ENCODE measurements around the gene SCAMP3.
"Not testable (repeated sequence)": the region's sequence is repeated elsewhere in the genome, so short reads cannot be mapped to it uniquely, and the experiment has no call there.

SCAMP3 gene

DNA sequence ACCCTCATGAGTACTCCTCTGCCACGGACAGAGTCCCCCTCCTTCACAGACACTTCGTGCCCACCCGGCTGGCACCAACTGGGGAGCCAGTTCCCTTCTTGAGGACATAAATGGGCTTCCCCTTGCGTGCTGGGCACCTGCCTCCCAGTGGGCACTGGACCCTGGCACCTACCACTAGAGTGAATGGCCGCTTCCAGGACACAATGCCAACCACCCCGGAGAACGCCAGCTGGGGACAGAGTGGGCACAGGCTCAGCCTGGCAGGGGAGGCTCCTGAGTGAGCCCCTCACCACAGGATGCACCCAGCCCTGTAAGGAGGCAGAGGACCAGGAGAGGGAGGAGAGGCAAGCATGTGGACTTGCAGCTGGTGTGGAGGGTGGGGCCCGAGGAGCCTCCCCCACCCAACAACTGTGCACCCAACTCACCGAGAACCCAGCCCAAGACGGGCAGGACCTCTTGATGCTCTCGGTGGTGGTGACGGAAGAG is 7.9 kb downstream of the SCAMP3 start:
- H3K9me3 ChIP-seq (ENCODE audit: control insufficient read depth, insufficient read depth, low read depth, low read length), result no peaks in the 10 kb centered on the region

DNA sequence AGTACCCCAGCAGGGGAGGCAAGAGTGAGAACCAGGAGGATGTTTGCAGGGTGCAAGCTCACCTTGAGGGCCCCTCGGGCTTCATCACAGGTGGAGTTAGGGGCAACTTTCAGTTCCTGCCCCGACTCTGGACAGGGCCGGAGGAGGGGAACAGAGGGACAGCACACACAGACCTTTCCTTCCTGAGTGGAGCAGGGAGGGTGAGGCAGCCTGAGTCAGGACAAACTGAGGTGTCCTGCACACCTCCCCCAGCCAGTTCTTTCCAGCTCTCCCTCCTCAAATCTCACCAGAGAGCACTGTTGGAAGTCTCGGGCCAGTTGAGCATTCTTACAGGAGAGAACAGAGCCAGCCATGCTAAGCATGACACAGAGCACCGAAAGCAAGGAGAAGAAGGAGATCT is 8.4 kb downstream of the SCAMP3 start:
- H3K4me1 ChIP-seq (ENCODE audit: control insufficient read depth, insufficient read depth, low read length), result peaks cover 26% of the 10 kb centered on the region
- H3K9me3 ChIP-seq (ENCODE audit: control insufficient read depth, insufficient read depth, low read depth, low read length), result no peaks in the 10 kb centered on the region
- H3K27me3 ChIP-seq (ENCODE audit: control insufficient read depth, insufficient read depth, low read length), result no peaks in the 10 kb centered on the region
- peak overlapping the region; percentile 84 for H3K4me3 ChIP-seq (ENCODE audit: low read depth, low read length)
- H3K36me3 ChIP-seq (ENCODE audit: control insufficient read depth, insufficient read depth, low read length), result peaks cover 16% of the 10 kb centered on the region
- H3K27ac ChIP-seq (ENCODE audit: low read depth, low read length), result no peak overlapping the region
- peak overlapping the region; percentile 29 for H3K9ac ChIP-seq (ENCODE audit: low read length)

More for the DNA sequence above, 7.9 kb downstream of the SCAMP3 start:
- Histone ChIP-seq H3K9ac (ENCODE audit: low read length) (peak overlapping the region; percentile 29), H3K36me3 (ENCODE audit: control insufficient read depth, insufficient read depth, low read length) (peaks cover 16% of the 10 kb centered on the region), H3K27me3 (ENCODE audit: control insufficient read depth, insufficient read depth, low read length) (no peaks in the 10 kb centered on the region), H3K4me3 (ENCODE audit: low read depth, low read length) (peak overlapping the region; percentile 84), H3K27ac (ENCODE audit: low read depth, low read length) (no peak overlapping the region), H3K4me1 (ENCODE audit: control insufficient read depth, insufficient read depth, low read length) (peaks cover 26% of the 10 kb centered on the region)

DNA sequence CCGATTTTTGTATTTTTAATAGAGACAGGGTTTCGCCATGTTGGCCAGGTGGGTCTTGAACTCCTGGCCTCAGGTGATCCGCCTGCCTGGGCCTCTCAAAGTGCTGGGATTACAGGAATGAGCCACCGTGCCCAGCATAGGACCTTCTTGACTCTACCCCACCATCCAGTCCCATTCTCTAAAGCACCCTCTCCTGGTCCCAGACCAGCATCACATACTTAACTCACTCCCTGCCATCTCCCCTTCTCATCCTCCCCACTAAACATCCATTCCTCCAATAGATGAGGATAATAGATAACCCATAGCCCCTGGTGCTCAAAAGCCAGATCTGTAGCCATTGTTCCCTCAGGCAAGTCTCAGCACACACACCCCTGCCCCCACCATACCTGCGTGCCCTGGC is 9.0 kb downstream of the SCAMP3 start:
- Histone ChIP-seq H3K27ac (ENCODE audit: low read depth, low read length) (no peak overlapping the region), H3K36me3 (ENCODE audit: control insufficient read depth, insufficient read depth, low read length) (peaks cover 16% of the 10 kb centered on the region), H3K4me1 (ENCODE audit: control insufficient read depth, insufficient read depth, low read length) (peaks cover 26% of the 10 kb centered on the region), H3K4me3 (ENCODE audit: low read depth, low read length) (peak overlapping the region; percentile 84; the same call in 1 of the 2 replicates), H3K9me3 (ENCODE audit: control insufficient read depth, insufficient read depth, low read depth, low read length) (no peaks in the 10 kb centered on the region), H3K27me3 (ENCODE audit: control insufficient read depth, insufficient read depth, low read length) (no peaks in the 10 kb centered on the region), H3K9ac (ENCODE audit: low read length) (no peak overlapping the region)

DNA sequence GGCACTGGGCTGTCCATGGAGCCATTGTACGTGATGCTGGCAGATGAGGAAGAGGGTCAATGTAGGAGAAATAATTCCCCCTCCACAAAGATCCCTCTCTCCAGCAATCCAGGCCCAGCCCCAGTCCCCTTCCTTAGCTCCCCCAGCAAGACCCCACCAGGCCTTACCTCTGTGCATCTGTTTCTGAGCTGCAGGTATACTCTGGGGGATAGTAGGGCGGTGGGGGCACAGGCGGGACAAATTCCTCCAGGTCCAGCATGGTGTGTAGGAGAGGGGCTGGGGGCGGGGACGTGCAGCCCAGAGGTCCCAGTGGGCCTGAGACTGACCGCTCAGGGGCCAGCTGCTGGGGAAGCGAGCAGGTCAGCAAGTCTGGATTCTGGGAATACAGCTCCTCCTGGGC is 10.6 kb downstream of the SCAMP3 start:
- H3K27ac ChIP-seq (ENCODE audit: low read depth, low read length), result no peak overlapping the region
- H3K4me3 ChIP-seq (ENCODE audit: low read depth, low read length), result no peak overlapping the region
- peaks cover 26% of the 10 kb centered on the region for H3K4me1 ChIP-seq (ENCODE audit: control insufficient read depth, insufficient read depth, low read length)
- peaks cover under 1% of the 10 kb centered on the region; the same call in 1 of the 2 replicates for H3K27me3 ChIP-seq (ENCODE audit: control insufficient read depth, insufficient read depth, low read length)
- peaks cover 17% of the 10 kb centered on the region for H3K36me3 ChIP-seq (ENCODE audit: control insufficient read depth, insufficient read depth, low read length)
- no peaks in the 10 kb centered on the region for H3K9me3 ChIP-seq (ENCODE audit: control insufficient read depth, insufficient read depth, low read depth, low read length)
- no peak overlapping the region for H3K9ac ChIP-seq (ENCODE audit: low read length)

DNA sequence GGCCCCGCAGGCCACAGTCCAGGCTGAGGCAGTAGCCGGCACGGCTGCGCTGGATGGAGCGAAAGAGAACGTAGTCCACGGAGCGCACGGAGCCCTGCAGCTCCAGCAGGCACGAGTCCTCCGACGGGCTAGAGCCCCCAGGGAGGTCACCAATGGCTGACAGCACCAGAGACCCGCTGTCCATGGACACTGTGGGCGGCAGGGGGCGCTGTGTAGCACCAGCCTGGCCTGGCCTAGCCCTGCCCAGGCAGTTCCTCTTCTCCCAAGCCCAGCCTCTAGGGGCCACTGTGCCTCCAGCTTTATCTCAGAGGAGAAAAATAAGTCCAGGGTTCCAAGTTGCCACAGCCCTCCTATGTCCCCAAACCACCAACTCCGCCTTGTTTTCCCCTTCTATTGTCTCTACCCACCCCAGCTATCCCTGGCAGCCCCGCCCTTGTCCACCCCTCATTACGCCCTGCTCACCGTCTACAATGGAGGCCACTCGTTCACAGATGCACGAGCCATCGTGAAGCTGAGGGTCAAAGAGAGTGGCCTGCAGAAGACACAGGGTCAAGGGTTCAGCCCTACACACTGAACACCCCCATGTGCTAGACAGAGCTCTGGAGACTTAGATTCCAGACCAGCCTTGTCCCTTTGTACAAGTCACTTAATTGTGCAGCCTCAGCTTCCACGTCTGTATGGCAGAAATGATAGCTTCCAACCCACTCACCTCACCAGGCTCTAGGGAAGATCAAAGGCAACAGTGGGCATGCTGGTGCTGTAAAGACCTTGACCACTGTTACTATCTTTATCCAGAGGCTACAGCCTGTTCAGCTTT is 11.3 kb downstream of the SCAMP3 start:
- Histone ChIP-seq H3K27ac (ENCODE audit: low read depth, low read length) (no peak overlapping the region), H3K36me3 (ENCODE audit: control insufficient read depth, insufficient read depth, low read length) (peaks cover 15% of the 10 kb centered on the region), H3K9ac (ENCODE audit: low read length) (peak overlapping the region; percentile 52), H3K27me3 (ENCODE audit: control insufficient read depth, insufficient read depth, low read length) (peaks cover 8% of the 10 kb centered on the region; the same call in 1 of the 2 replicates), H3K9me3 (ENCODE audit: control insufficient read depth, insufficient read depth, low read depth, low read length) (no peaks in the 10 kb centered on the region), H3K4me3 (ENCODE audit: low read depth, low read length) (peak overlapping the region; percentile 64), H3K4me1 (ENCODE audit: control insufficient read depth, insufficient read depth, low read length) (peaks cover 23% of the 10 kb centered on the region)

DNA sequence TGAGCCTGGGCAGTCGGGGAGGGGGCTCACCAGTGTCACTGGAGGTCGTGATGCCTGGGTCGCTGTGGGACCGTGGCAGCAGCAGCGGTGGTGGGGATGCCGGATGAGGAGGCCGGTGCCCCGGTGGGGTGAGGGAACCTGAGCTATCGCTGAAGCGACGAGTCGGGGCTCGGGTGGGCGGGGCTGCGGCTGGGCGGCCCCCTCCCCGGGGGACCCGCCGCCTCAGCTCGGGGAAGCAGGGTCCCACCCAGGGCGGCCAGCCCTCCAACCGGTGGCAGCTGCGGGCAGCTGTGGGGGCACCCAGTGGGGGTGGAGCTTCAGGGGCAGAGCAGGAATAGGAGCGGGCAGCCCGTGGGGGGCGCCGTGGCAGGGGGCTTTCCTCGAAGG is 11.9 kb downstream of the SCAMP3 start:
- Histone ChIP-seq H3K27ac (ENCODE audit: low read depth, low read length) (no peak overlapping the region), H3K9me3 (ENCODE audit: control insufficient read depth, insufficient read depth, low read depth, low read length) (no peaks in the 10 kb centered on the region), H3K36me3 (ENCODE audit: control insufficient read depth, insufficient read depth, low read length) (peaks cover 15% of the 10 kb centered on the region), H3K9ac (ENCODE audit: low read length) (peak overlapping the region; percentile 56), H3K4me3 (ENCODE audit: low read depth, low read length) (peak overlapping the region; percentile 64), H3K27me3 (ENCODE audit: control insufficient read depth, insufficient read depth, low read length) (peaks cover 12% of the 10 kb centered on the region; the same call in 1 of the 2 replicates), H3K4me1 (ENCODE audit: control insufficient read depth, insufficient read depth, low read length) (peaks cover 21% of the 10 kb centered on the region)

DNA sequence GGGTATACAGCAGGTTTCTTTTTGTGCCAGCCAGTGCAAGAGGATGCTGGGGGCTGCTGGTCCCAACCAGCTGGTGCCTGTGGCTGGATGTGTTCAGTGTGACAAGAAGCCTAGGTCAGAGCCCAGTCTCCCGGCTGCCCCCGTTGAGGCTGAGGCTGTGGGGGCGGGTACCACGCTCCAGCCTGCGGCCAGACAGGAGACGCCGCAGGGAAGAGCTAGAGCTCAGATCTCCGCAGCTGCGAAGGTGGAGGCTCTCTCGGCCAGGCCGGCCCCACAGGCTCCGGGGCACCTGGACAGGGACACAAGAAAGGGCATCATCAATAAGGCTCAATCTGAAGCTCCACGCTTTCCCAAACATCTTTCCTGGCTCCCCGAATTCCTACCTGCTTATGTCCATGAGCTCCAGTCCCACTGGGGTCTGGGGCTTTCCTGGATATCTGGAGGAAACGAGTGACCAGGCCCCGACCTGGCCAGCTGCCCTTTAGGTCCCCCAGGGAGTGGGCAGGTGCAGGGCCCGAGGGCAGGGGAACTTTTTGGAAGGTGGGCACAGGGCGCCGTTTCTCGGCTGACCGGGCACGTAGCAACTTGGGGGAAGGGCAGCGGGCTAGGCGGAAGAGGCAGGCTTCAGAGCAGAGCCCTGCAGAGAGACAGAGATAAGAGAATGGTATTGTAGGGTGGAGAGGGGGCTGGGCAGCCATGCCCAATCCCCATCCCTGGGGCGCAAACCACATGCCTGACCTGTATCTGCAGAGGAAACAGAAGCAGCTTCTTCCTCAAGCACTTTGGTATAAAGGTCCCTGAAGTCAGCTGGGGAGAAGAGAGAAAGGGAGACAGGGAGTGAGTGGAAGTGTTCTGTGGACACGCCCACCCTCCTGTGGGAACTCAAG is 14.2 kb downstream of the SCAMP3 start:
- Histone ChIP-seq H3K27ac (ENCODE audit: low read depth, low read length) (no peak overlapping the region), H3K9me3 (ENCODE audit: control insufficient read depth, insufficient read depth, low read depth, low read length) (no peaks in the 10 kb centered on the region), H3K27me3 (ENCODE audit: control insufficient read depth, insufficient read depth, low read length) (peaks cover 12% of the 10 kb centered on the region; the same call in 1 of the 2 replicates), H3K4me3 (ENCODE audit: low read depth, low read length) (no peak overlapping the region), H3K36me3 (ENCODE audit: control insufficient read depth, insufficient read depth, low read length) (peaks cover 15% of the 10 kb centered on the region), H3K9ac (ENCODE audit: low read length) (no peak overlapping the region), H3K4me1 (ENCODE audit: control insufficient read depth, insufficient read depth, low read length) (peaks cover 15% of the 10 kb centered on the region; the same call in 1 of the 2 replicates)

DNA sequence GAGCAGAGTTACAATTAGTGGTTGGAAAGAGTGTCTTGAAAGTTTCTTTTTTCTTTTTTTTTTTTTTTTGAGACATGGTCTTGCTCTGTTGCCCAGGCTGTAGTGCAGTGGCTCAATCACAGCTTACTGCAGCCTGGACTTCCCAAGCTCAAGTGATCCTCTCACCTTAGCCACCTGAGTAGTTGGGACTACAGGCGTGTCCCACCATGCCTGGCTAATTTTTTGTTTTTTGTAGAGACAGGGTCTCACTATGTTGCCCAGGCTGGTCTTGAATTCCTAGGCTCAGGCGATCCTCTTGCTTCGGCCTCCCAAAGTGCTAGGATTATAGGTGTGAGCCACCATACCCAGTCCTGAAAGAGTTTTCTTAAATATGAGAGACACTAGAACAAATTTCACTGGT is 15.4 kb downstream of the SCAMP3 start:
- H3K9me3 ChIP-seq (ENCODE audit: control insufficient read depth, insufficient read depth, low read depth, low read length); H3K27ac ChIP-seq (ENCODE audit: low read depth, low read length); H3K9ac ChIP-seq (ENCODE audit: low read length); H3K4me3 ChIP-seq (ENCODE audit: low read depth, low read length): not testable (repeated sequence)
- Histone ChIP-seq H3K27me3 (ENCODE audit: control insufficient read depth, insufficient read depth, low read length) (peaks cover 12% of the 10 kb centered on the region; the same call in 1 of the 2 replicates), H3K4me1 (ENCODE audit: control insufficient read depth, insufficient read depth, low read length) (peaks cover 15% of the 10 kb centered on the region; the same call in 1 of the 2 replicates), H3K36me3 (ENCODE audit: control insufficient read depth, insufficient read depth, low read length) (peaks cover 15% of the 10 kb centered on the region)

DNA sequence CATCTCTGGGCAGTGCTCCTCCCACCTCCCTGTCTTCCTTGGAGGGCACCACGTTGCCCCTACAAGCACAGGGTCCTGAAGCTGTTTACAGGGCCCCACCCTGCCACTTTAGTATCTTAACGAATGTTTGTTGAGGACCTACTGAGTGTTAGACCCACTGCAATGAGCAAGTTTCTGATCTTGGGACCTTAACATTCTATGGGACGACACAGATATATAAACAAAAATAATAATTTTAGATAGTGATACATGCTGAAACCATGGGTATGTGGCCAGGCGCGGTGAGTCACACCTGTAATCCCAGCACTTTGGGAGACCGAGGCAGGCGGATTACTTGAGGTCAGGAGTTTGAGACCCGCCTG is 17.0 kb downstream of the SCAMP3 start:
- Histone ChIP-seq H3K9ac (ENCODE audit: low read length) (peak overlapping the region; percentile 75), H3K27me3 (ENCODE audit: control insufficient read depth, insufficient read depth, low read length) (peaks cover 12% of the 10 kb centered on the region; the same call in 1 of the 2 replicates), H3K36me3 (ENCODE audit: control insufficient read depth, insufficient read depth, low read length) (peaks cover 15% of the 10 kb centered on the region), H3K4me3 (ENCODE audit: low read depth, low read length) (peak overlapping the region; percentile 64), H3K9me3 (ENCODE audit: control insufficient read depth, insufficient read depth, low read depth, low read length) (no peaks in the 10 kb centered on the region), H3K4me1 (ENCODE audit: control insufficient read depth, insufficient read depth, low read length) (peaks cover 11% of the 10 kb centered on the region; the same call in 1 of the 2 replicates), H3K27ac (ENCODE audit: low read depth, low read length) (no peak overlapping the region)

DNA sequence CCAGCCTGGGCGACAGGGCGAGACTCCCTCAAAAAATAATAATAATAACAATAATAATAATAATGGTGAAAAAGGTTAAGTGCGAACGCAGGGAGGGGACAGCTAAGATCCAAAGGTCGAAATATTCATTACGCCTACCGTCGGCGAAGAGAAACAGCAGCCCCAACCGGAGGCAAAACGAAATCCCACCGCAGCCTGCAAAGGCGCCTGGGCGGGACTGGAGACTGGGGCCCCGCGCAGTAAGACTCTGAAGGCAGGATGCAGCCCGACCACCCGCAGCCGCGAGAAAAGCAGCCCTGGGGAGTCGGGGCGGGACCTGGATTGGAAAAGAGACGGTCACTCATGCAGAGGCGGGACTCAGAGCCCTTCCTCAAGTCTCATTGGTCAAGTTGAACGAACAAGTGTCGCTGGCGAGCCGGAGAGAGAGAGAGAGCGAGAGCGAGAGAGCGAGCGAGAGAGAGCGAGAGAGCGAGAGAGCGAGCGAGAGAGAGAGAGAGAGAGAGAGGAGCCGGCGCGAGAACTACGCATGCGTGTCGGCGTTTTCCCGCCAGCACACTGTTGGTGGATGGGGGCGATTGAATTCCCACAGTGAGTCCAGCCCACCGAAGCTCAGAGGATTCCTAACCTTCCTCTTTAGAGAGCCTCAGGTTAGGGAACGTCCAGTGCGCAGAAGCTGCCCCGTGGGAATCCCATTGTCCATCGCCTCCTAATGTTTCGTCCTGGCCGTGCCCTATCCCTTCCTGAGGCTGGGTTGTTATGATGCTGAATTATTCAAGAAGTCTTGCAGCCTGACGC is 17.6 kb downstream of the SCAMP3 start:
- Histone ChIP-seq H3K4me1 (ENCODE audit: control insufficient read depth, insufficient read depth, low read length) (peaks cover 8% of the 10 kb centered on the region; the same call in 1 of the 2 replicates), H3K9ac (ENCODE audit: low read length) (peak overlapping the region; percentile 75), H3K9me3 (ENCODE audit: control insufficient read depth, insufficient read depth, low read depth, low read length) (no peaks in the 10 kb centered on the region), H3K4me3 (ENCODE audit: low read depth, low read length) (peak overlapping the region; percentile 64), H3K36me3 (ENCODE audit: control insufficient read depth, insufficient read depth, low read length) (peaks cover 15% of the 10 kb centered on the region), H3K27ac (ENCODE audit: low read depth, low read length) (no peak overlapping the region), H3K27me3 (ENCODE audit: control insufficient read depth, insufficient read depth, low read length) (peaks cover 12% of the 10 kb centered on the region; the same call in 1 of the 2 replicates)
